GM13976 (cell line): ENCODE results near the gene TBC1D25.

Experiments
- DNase-seq: peaks from one replicate; pipeline ENCODE4 v3.0.0; 2012; ENCODE audit warnings: low spot score
- CTCF ChIP-seq: IDR thresholded peaks from 2 replicates; pipeline ENCODE4 v1.5.1; 2012; ENCODE audit warnings: borderline replicate concordance, mild to moderate bottlenecking; ENCODE audit not compliant: insufficient read depth; ENCODE audit errors: extremely low read depth, missing control alignments, control extremely low read depth
- in situ Hi-C: fragments of 300-500 bp; cut with MboI; formaldehyde crosslinking; loops from one replicate; pipeline ENCODE4 v1.12.0; 2022; ENCODE audit warnings: low sequenced_read_pairs, mixed read lengths, inconsistent platforms; ENCODE audit not compliant: unreplicated experiment

TBC1D25 gene

GRCh38 chrX:48598614-48599013 lies 59.1 kb downstream of the TBC1D25 start:
- in situ Hi-C loops, result no loop called here
- no peak for DNase-seq
- TF ChIP-seq CTCF, result no peak

- in situ Hi-C loops, result no loop called here
- TF ChIP-seq CTCF, result no peak
- no peak for DNase-seq
These were observed 59.8 kb downstream of the TBC1D25 start for GRCh38 chrX:48599341-48599740.

GRCh38 chrX:48600226-48600625 lies 60.7 kb downstream of the TBC1D25 start:
- in situ Hi-C loops, result no loop called here
- no peak for TF ChIP-seq CTCF
- DNase-seq, result no peak

- DNase-seq, result no peak
- no peak for TF ChIP-seq CTCF
- in situ Hi-C loops, result no loop called here
These were observed 62.4 kb downstream of the TBC1D25 start for GRCh38 chrX:48601741-48602394.

GRCh38 chrX:48604701-48605100 lies 65.2 kb downstream of the TBC1D25 start:
- DNase-seq, result no peak
- no peak for TF ChIP-seq CTCF
- in situ Hi-C loops, result no loop called here

- no peak for DNase-seq
- no peak for TF ChIP-seq CTCF
- in situ Hi-C loops, result no loop called here
These were observed 66.6 kb downstream of the TBC1D25 start for GRCh38 chrX:48606091-48606490.
